DOHH2 (cell line): ENCODE data around the gene GABRA5.

ENCODE experiments used
- H3F3A ChIP-seq: fragments of 200-600 bp; sonication (generic), shearing (Covaris generic); 2 replicates; pipeline ENCODE4 v1.6.0; 2016; ENCODE audit warnings: antibody characterized with exemption, mild to moderate bottlenecking; ENCODE audit not compliant: control insufficient read depth, insufficient read depth
- H3K27ac ChIP-seq: fragments of 200-600 bp; sonication (generic); 2 replicates; pipeline ENCODE4 v1.5.1; 2014; ENCODE audit warnings: low read depth, mild to moderate bottlenecking, low read length, moderate library complexity
- H3K27me3 ChIP-seq: fragments of 200-600 bp; sonication (generic); 2 replicates; pipeline ENCODE4 v1.6.1; 2014; ENCODE audit warnings: mild to moderate bottlenecking, low read length, mixed read lengths; ENCODE audit not compliant: control insufficient read depth
- H3K36me3 ChIP-seq: fragments of 200-600 bp; sonication (generic); 2 replicates; pipeline ENCODE4 v1.6.1; 2014; ENCODE audit warnings: mild to moderate bottlenecking, low read length, moderate library complexity, mixed read lengths; ENCODE audit not compliant: control insufficient read depth
- H3K4me1 ChIP-seq: fragments of 200-600 bp; sonication (generic); 2 replicates; pipeline ENCODE4 v1.6.1; 2014; ENCODE audit warnings: mild to moderate bottlenecking, low read length, mixed read lengths; ENCODE audit not compliant: control insufficient read depth
- H3K4me2 ChIP-seq: fragments of 200-600 bp; sonication (generic); 2 replicates; pipeline ENCODE4 v1.6.0; 2014; ENCODE audit warnings: mild to moderate bottlenecking, low read length, moderate library complexity
- H3K4me3 ChIP-seq: fragments of 200-600 bp; sonication (generic); 2 replicates; pipeline ENCODE4 v1.5.1; 2014; ENCODE audit warnings: mild to moderate bottlenecking, low read length, mixed read lengths
- H3K79me2 ChIP-seq: fragments of 200-600 bp; sonication (generic); 2 replicates; pipeline ENCODE4 v1.6.1; 2014; ENCODE audit warnings: mild to moderate bottlenecking, low read length, mixed read lengths; ENCODE audit not compliant: control insufficient read depth
- H3K9me2 ChIP-seq: fragments of 200-600 bp; sonication (generic); replicated peaks from 2 replicates; pipeline ENCODE4 v1.6.1; 2014; ENCODE audit warnings: mild to moderate bottlenecking, low read length, mixed read lengths; ENCODE audit not compliant: control insufficient read depth
- H3K9me3 ChIP-seq: fragments of 200-600 bp; sonication (generic); 2 replicates; pipeline ENCODE4 v1.6.1; 2014; ENCODE audit warnings: antibody characterized with exemption, low read length, mixed read lengths; ENCODE audit not compliant: control insufficient read depth, insufficient read depth
- H4K20me1 ChIP-seq: fragments of 200-600 bp; sonication (generic); 2 replicates; pipeline ENCODE4 v1.6.0; 2014; ENCODE audit warnings: low read depth, mild to moderate bottlenecking, antibody characterized with exemption, low read length, moderate library complexity; ENCODE audit not compliant: control insufficient read depth, insufficient read depth
- CTCF ChIP-seq: fragments of 200-600 bp; sonication (generic); IDR thresholded peaks from one replicate; pipeline ENCODE4 v1.5.1; 2014; ENCODE audit warnings: antibody characterized with exemption, mild to moderate bottlenecking, low read depth, low read length; ENCODE audit not compliant: poor library complexity, severe bottlenecking
- EZH2phosphoT487 ChIP-seq: fragments of 200-600 bp; sonication (generic); IDR thresholded peaks from 2 replicates; pipeline ENCODE4 v1.6.1; 2017; ENCODE audit warnings: borderline replicate concordance, mild to moderate bottlenecking, antibody characterized with exemption, low read length, moderate library complexity, mixed read lengths

GABRA5 gene

GRCh38 chr15:26887926-26888666, 21.2 kb downstream of the GABRA5 start:
- Histone ChIP-seq H3K36me3 (no peaks in the 10 kb centered on the region), H3K79me2 (no peaks in the 10 kb centered on the region), H3K27ac (no peak overlapping the region), H4K20me1 (no peaks in the 10 kb centered on the region), H3K27me3 (no peaks in the 10 kb centered on the region), H3K4me2 (no peak overlapping the region), H3K4me1 (no peaks in the 10 kb centered on the region), H3K4me3 (no peak overlapping the region), H3K9me2 (no peaks in the 10 kb centered on the region), H3K9me3 (peaks cover 7% of the 10 kb centered on the region; the same call in 1 of the 2 replicates), H3F3A (no peaks in the 10 kb centered on the region)
- TF ChIP-seq EZH2phosphoT487 = no peak
- TF ChIP-seq CTCF = no peak

- H3K36me3 ChIP-seq = no peaks in the 10 kb centered on the region
- no peaks in the 10 kb centered on the region for H3K4me1 ChIP-seq
- H4K20me1 ChIP-seq = no peaks in the 10 kb centered on the region
- H3K4me2 ChIP-seq = no peak overlapping the region
- no peaks in the 10 kb centered on the region for H3F3A ChIP-seq
- peaks cover 9% of the 10 kb centered on the region; the same call in 1 of the 2 replicates for H3K9me3 ChIP-seq
- H3K9me2 ChIP-seq = no peaks in the 10 kb centered on the region
- H3K79me2 ChIP-seq = no peaks in the 10 kb centered on the region
- no peak overlapping the region for H3K27ac ChIP-seq
- TF ChIP-seq CTCF (no peak), EZH2phosphoT487 (no peak)
- H3K4me3 ChIP-seq = no peak overlapping the region
- no peaks in the 10 kb centered on the region for H3K27me3 ChIP-seq
These were observed 21.9 kb downstream of the GABRA5 start for GRCh38 chr15:26888761-26889160.

- TF ChIP-seq CTCF (peak; percentile 73), EZH2phosphoT487 (no peak)
- H3K4me3 ChIP-seq = no peak overlapping the region
- H3K79me2 ChIP-seq = no peaks in the 10 kb centered on the region
- no peaks in the 10 kb centered on the region for H3K9me2 ChIP-seq
- no peaks in the 10 kb centered on the region for H3K27me3 ChIP-seq
- no peaks in the 10 kb centered on the region for H3K4me1 ChIP-seq
- no peaks in the 10 kb centered on the region for H3K36me3 ChIP-seq
- peaks cover 12% of the 10 kb centered on the region; the same call in 1 of the 2 replicates for H3K9me3 ChIP-seq
- H3K27ac ChIP-seq = no peak overlapping the region
- H3F3A ChIP-seq = no peaks in the 10 kb centered on the region
- H4K20me1 ChIP-seq = no peaks in the 10 kb centered on the region
- no peak overlapping the region for H3K4me2 ChIP-seq
These were observed 22.5 kb downstream of the GABRA5 start for GRCh38 chr15:26889298-26889898.
